ENCODE results near the gene ZFAND4. TPM values are rescaled to one million over a fixed set of nuclear protein-coding genes. Genes with fewer than 3 reads are reported as not detected.
A peak's percentile ranks its signal among the peaks of the same experiment; 100 is the strongest.
"Not testable (repeated sequence)": the region's sequence is repeated elsewhere in the genome, so short reads cannot be mapped to it uniquely, and the experiment has no call there.

Gene ZFAND4
- total RNA-seq, 1 donor from 2014 or later, result 11.5 TPM

DNA sequence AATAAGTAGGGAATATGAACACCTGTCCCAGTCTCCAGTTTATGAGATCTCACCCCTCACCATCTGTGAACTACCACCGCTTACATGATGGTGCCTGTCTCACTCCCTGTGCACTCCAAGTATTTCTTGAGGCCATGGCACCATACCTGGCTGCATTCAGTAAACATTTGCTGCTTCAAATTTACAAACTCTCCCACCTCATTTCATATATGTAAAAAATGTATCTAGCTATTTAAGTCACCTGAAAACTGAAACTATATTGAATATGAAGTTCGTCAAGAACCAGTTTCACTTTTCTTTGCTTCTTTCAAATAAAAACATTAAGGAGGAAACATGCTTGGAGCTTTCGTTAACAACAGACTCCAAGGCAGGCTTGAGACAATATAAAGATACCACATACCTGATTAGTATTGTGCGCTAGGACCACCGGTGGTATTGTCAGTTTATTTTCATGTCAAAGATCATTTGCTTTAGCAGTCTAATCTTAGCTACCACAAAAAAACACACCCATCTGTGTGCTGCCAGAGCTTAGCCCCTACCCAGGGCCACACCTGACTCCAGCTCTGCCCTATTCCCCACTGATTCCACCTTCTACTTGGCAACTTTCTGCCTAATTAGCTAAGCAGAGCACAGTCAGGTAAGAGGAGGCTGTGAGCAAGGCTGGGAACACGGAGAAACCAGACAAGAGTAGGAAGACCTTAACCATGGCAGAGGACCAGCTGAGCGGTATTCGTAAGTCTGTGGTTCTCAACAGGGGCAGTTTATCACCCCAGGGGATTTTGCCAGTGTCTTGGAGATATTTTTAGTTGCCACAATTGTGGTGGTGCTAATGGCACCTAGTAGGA is 92.0 kb downstream of the ZFAND4 start:
- no peak for DNase-seq (ENCODE audit: low spot score)
- intact Hi-C loops (cut with micrococcal nuclease), result loop anchor here (2.0 kb wide), 2 partner anchors 14 to 116 kb away; no protein-coding TSS in a partner anchor
- Mint-ChIP-seq H3K27me3 (ENCODE audit: insufficient read depth) (no peaks in the 10 kb centered on the region), H3K9me3 (peaks cover 9% of the 10 kb centered on the region), H3K4me1 (ENCODE audit: low read depth) (peaks cover 31% of the 10 kb centered on the region), H3K4me3 (peak overlapping the region; percentile 85), H3K36me3 (ENCODE audit: low read depth) (peaks cover 4% of the 10 kb centered on the region), H3K27ac (peak overlapping the region; percentile 92)

DNA sequence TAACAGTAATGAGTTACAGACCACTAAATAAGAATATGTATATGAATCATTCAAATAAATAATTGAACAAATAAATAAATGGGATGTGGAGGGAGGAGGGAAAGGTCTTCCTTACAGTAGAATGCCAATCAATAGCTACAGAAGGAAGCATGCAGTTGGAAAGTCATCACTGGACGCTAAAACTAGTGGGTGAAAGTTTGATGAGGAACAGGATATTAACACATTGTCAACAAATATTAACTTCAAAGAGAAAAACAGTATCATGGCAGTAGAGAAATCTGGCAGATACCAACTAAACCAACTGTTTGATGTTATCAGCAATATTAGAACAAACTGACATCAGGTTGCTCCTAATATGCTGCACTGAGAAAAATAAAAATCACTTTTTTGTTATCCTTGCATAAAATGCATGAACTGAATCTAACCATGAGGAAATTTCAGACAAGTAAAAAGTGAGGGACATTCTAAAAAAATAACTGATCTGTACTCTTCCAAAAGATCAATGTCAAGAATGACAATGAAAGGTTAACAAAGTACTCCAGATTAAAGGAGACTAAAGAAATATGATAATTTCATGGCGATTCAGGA is 94.1 kb downstream of the ZFAND4 start:
- Mint-ChIP-seq H3K36me3 (ENCODE audit: low read depth) (peaks cover 2% of the 10 kb centered on the region), H3K27ac (no peak overlapping the region), H3K27me3 (ENCODE audit: insufficient read depth) (no peaks in the 10 kb centered on the region), H3K4me3 (no peak overlapping the region), H3K4me1 (ENCODE audit: low read depth) (peaks cover 31% of the 10 kb centered on the region), H3K9me3 (no peaks in the 10 kb centered on the region)
- intact Hi-C loops (cut with micrococcal nuclease), result no loop called here
- no peak for DNase-seq (ENCODE audit: low spot score)

- Mint-ChIP-seq H3K36me3 (ENCODE audit: low read depth) (peaks cover 2% of the 10 kb centered on the region), H3K27me3 (ENCODE audit: insufficient read depth) (no peaks in the 10 kb centered on the region), H3K4me3 (no peak overlapping the region), H3K4me1 (ENCODE audit: low read depth) (peaks cover 17% of the 10 kb centered on the region), H3K9me3 (no peaks in the 10 kb centered on the region), H3K27ac (no peak overlapping the region)
- intact Hi-C loops (cut with micrococcal nuclease), result no loop called here
- DNase-seq (ENCODE audit: low spot score), result no peak
Measured at GRCh38 chr10:45575966-45576597, 96.5 kb downstream of the ZFAND4 start.

- H3K4me3 Mint-ChIP-seq; H3K27me3 Mint-ChIP-seq (ENCODE audit: insufficient read depth); H3K9me3 Mint-ChIP-seq; intact Hi-C loops (cut with micrococcal nuclease); H3K36me3 Mint-ChIP-seq (ENCODE audit: low read depth); H3K4me1 Mint-ChIP-seq (ENCODE audit: low read depth); H3K27ac Mint-ChIP-seq; DNase-seq (ENCODE audit: low spot score): not testable (repeated sequence)
Measured at GRCh38 chr10:45575032-45575761, 97.4 kb downstream of the ZFAND4 start.

DNA sequence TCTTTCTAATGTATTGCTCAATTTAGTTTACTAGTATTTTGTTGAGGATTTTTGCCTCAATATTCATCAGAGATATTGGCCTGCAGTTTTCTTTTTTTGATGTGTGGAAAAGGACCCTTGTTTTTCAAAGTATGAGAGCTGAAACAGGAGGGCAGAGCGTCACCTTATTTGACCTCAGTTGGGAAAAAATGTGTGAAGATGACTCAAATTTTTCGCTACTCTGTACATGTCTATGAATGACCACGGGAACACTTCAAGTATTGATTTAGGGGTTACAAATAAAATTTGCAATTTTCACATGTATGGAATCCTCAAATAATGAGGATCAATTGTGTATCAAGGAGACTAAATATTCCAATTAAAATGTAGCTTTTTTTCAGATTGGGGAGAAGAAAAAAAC is 103.1 kb downstream of the ZFAND4 start:
- intact Hi-C loops (cut with micrococcal nuclease), result no loop called here
- no peaks in the 10 kb centered on the region for H3K9me3 Mint-ChIP-seq
- H3K36me3 Mint-ChIP-seq (ENCODE audit: low read depth), result peaks cover 3% of the 10 kb centered on the region
- no peak for DNase-seq (ENCODE audit: low spot score)
- H3K4me1 Mint-ChIP-seq (ENCODE audit: low read depth), result peaks cover 5% of the 10 kb centered on the region
- H3K4me3 Mint-ChIP-seq, result no peak overlapping the region
- no peak overlapping the region for H3K27ac Mint-ChIP-seq
- no peaks in the 10 kb centered on the region for H3K27me3 Mint-ChIP-seq (ENCODE audit: insufficient read depth)

- no peak for DNase-seq (ENCODE audit: low spot score)
- Mint-ChIP-seq H3K4me3 (no peak overlapping the region), H3K27ac (no peak overlapping the region), H3K9me3 (no peaks in the 10 kb centered on the region), H3K4me1 (ENCODE audit: low read depth) (peaks cover 5% of the 10 kb centered on the region), H3K36me3 (ENCODE audit: low read depth) (peaks cover 3% of the 10 kb centered on the region), H3K27me3 (ENCODE audit: insufficient read depth) (no peaks in the 10 kb centered on the region)
- intact Hi-C loops (cut with micrococcal nuclease), result no loop called here
Measured at GRCh38 chr10:45566415-45566814, 106.2 kb downstream of the ZFAND4 start.

Other genes starting within 250 kb of the ZFAND4 start
- 26.6 and 27.2 TPM in 2 replicates for gene WASHC2C, start 54.5 kb upstream of the ZFAND4 start, total RNA-seq
- gene AGAP4, start 174.7 kb upstream of the ZFAND4 start, total RNA-seq, result 15.0 and 16.7 TPM in 2 replicates